CD4-positive, alpha-beta T cell treated with Interleukin-15 for 1 hour (primary cell): ENCODE measurements around the gene MYCT1.

Experiments used
- DNase-seq: peaks from one replicate; pipeline ENCODE4 v3.0.0-alpha.2; 2020

The MYCT1 gene

GRCh38 chr6:152723398-152723797 is 25.7 kb downstream of the MYCT1 start:
- no peak for DNase-seq

- DNase-seq = no peak
Observed at GRCh38 chr6:152726313-152726712, 28.6 kb downstream of the MYCT1 start.

GRCh38 chr6:152727507-152727906 is 29.8 kb downstream of the MYCT1 start:
- no peak for DNase-seq

GRCh38 chr6:152734630-152735029 is 36.9 kb downstream of the MYCT1 start:
- no peak for DNase-seq

- no peak for DNase-seq
Observed at GRCh38 chr6:152736687-152737273, 39.1 kb downstream of the MYCT1 start.

GRCh38 chr6:152745509-152746171 is 47.9 kb downstream of the MYCT1 start:
- no peak for DNase-seq

- no peak for DNase-seq
Observed at GRCh38 chr6:152746172-152746553, 48.5 kb downstream of the MYCT1 start.

- DNase-seq = no peak
Observed at GRCh38 chr6:152748843-152749242, 51.1 kb downstream of the MYCT1 start.

GRCh38 chr6:152749336-152749735 is 51.6 kb downstream of the MYCT1 start:
- DNase-seq = no peak

GRCh38 chr6:152750694-152751093 is 53.0 kb downstream of the MYCT1 start, which contains the start of gene VIP:
Gene VIP (plus strand): TSS chr6:152750797. CDS start chr6:152752178, 1,381 bp downstream.
- no peak for DNase-seq

- no peak for DNase-seq
Observed at GRCh38 chr6:152765331-152765730, 67.6 kb downstream of the MYCT1 start.

GRCh38 chr6:152769159-152769558 is 71.5 kb downstream of the MYCT1 start:
- no peak for DNase-seq

- DNase-seq = no peak
Observed at GRCh38 chr6:152769993-152770392, 72.3 kb downstream of the MYCT1 start.

- DNase-seq = no peak
Observed at GRCh38 chr6:152771061-152771687, 73.5 kb downstream of the MYCT1 start.
